GM13977 (cell line): ENCODE measurements around the gene PKP3.

Experiments
- DNase-seq: peaks from one replicate; pipeline ENCODE4 v3.0.0; 2012; ENCODE audit warnings: low spot score
- CTCF ChIP-seq: IDR thresholded peaks from 2 replicates; pipeline ENCODE4 v1.5.1; 2012; ENCODE audit warnings: mild to moderate bottlenecking, control low read depth; ENCODE audit not compliant: insufficient read depth; ENCODE audit errors: extremely low read depth, missing control alignments
- in situ Hi-C: fragments of 300-500 bp; cut with MboI; formaldehyde crosslinking; loops from one replicate; pipeline ENCODE4 v1.12.0; 2022; ENCODE audit warnings: low sequenced_read_pairs, low pct_unique_long_range_greater_than_20kb, mixed read lengths, inconsistent platforms; ENCODE audit not compliant: unreplicated experiment

Gene PKP3

DNA sequence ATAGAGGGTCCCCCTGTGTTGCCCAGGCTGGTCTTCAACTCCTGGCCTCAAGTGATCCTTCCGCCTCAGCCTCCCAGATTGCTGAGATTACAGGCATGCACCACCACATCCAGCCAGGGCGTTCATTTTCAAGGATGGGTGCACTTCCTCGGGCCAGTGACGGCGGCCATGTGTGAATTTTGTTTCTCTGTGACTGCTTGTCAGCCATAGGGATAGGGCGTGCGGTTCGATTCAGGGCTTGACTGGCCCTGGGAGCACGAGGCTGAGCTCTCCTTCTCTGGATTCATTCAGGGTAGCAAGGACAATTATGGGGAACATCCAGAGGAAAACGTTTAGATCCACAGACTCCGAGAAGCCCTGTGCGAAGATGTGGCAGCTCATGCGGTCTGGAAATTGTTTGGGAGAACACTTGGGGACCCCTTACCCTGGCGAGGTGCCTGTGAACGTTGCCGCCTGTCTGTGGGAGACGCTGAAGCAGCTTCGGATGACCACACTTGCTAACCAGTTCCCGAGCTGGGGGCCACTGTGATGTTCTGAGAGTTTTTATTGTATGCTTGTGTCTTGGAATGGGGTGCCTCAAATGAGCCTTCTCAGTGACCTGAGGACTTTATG lies 59.0 kb downstream of the PKP3 start:
- no peak for TF ChIP-seq CTCF
- in situ Hi-C loops = no loop called here
- no peak for DNase-seq

DNA sequence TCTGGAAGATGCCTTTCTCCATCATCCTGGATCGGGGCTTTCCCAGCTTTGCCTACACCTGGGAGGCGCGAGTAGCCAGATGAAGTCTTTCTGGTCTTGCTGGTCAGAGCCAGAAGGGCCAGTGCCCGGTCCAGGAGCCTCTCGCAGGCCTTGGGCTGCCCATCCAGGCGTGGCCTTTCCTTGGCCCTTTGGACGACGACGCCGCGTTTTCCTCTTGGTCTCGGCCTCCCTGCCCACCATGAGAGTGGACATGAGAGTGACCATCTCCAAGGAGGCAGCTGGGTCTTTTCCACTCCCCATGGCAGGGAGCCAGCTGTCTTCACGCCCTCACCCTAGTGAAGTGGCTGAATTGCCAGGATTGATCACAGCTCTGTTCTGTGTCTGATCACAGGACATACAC lies 59.6 kb downstream of the PKP3 start:
- in situ Hi-C loops = no loop called here
- no peak for DNase-seq

DNA sequence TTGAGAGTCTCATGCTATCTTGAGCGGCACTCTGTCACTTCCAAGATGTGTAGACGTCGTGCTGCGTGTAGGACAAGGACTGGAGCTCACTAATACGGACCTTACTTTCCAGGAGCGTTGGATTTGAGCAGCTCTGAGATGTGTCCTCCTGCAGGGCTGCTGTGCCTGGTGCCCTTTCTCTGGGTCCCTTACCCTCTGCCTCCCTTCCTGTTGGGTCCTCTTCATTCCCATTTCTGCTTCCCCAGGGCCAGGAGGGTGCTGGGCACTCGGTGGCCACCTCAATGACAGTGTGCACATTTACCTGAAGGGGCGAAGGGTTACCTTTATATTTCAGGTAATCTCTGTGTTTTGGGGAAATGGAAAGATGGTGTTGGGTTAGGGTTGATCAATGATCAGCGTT lies 60.0 kb downstream of the PKP3 start:
- TF ChIP-seq CTCF = no peak
- in situ Hi-C loops = no loop called here
- no peak for DNase-seq

More for the DNA sequence above, 59.6 kb downstream of the PKP3 start:
- TF ChIP-seq CTCF = no peak
